HCT116 (cell line): ENCODE measurements around the gene SLC45A2. TPM values are rescaled to one million over a fixed set of nuclear protein-coding genes. Genes with fewer than 3 reads are reported as not detected.

ENCODE experiments used
- ATAC-seq: fragments of 200-7000 bp; cut with Tn5 transposase; 2 replicates; pipeline ENCODE4 v1.9.1; 2020; ENCODE audit warnings: mild to moderate bottlenecking, moderate library complexity
- BruUV-seq: library from RNA; stranded (reverse); fragments of 400-500 nt; replicated peaks from 2 replicates; lab custom pipeline; 2021; lab: Mats Ljungman, UMichigan
- CTCF ChIA-PET: fragments of 300-600 bp; sonication (Branson Sonifier 250); formaldehyde crosslinking; loops from one replicate; lab custom pipeline; 2021; ENCODE audit warnings: antibody characterized with exemption; lab: Charles Lee
- POLR2A ChIA-PET: fragments of 300-600, 350-600 bp; sonication (Branson Sonifier 250); formaldehyde crosslinking; loops from one replicate; lab custom pipeline; 2021; ENCODE audit warnings: antibody characterized with exemption; lab: Charles Lee
- RAD21 ChIA-PET, 2 experiments: fragments of 300-600 bp; sonication (Branson Sonifier 250); formaldehyde crosslinking; loops; one replicate each; lab custom pipeline; 2023; ENCODE audit warnings: low total read pairs in 2 of 2; ENCODE audit not compliant: uncharacterized antibody in 2 of 2, unreplicated experiment in 2 of 2, low non-redundant PET in 1 of 2; lab: Charles Lee
- DNase-seq: peaks from one replicate; pipeline ENCODE4 v3.0.0-alpha.2; 2010; ENCODE audit warnings: low read depth, low spot score
- H2AFZ ChIP-seq: fragments of 200-600 bp; shearing (Covaris generic), sonication (generic); 2 replicates; pipeline ENCODE4 v1.6.1; 2017; ENCODE audit warnings: low read depth, mixed run types, mixed read lengths, antibody characterized with exemption, low read length; ENCODE audit not compliant: poor library complexity, severe bottlenecking
- H3K27ac ChIP-seq: 2 replicates; pipeline ENCODE4 v1.5.1; 2012; ENCODE audit warnings: low read depth, low read length
- H3K27me3 ChIP-seq: fragments of 200-600 bp; sonication (generic); 2 replicates; pipeline ENCODE4 v1.6.1; 2016; ENCODE audit warnings: mixed run types, low read length, mixed read lengths; ENCODE audit not compliant: insufficient read depth
- H3K36me3 ChIP-seq, 2 experiments: fragments of 200-500 bp in 1 of 2; fragments of 200-600 bp in 1 of 2; sonication (Bioruptor generic) in 1 of 2; sonication (generic) in 1 of 2; 2 replicates each; pipeline versions ENCODE4 v1.5.1 to v1.6.1; 2014 to 2016; ENCODE audit warnings: low read length in 2 of 2, inconsistent platforms in 1 of 2, mixed read lengths in 1 of 2, mixed run types in 1 of 2; ENCODE audit not compliant: insufficient read depth in 2 of 2, control insufficient read depth in 1 of 2
- H3K4me1 ChIP-seq, 2 experiments: fragments of 200-600 bp in 1 of 2; sonication (generic) in 1 of 2; 2 replicates each; pipeline versions ENCODE4 v1.5.1 to v1.6.1; 2012 to 2017; ENCODE audit warnings: low read length in 2 of 2, inconsistent platforms in 1 of 2, mild to moderate bottlenecking in 1 of 2, mixed read lengths in 1 of 2, mixed run types in 1 of 2, moderate library complexity in 1 of 2; ENCODE audit not compliant: insufficient read depth in 2 of 2, control insufficient read depth in 1 of 2
- H3K4me2 ChIP-seq: fragments of 200-600 bp; sonication (generic); 2 replicates; pipeline ENCODE4 v1.6.1; 2017; ENCODE audit warnings: mixed run types, low read length, mixed read lengths
- H3K4me3 ChIP-seq, 2 experiments: fragments of 200-600 bp in 1 of 2; sonication (generic) in 1 of 2; replicated peaks in 1 of 2; 2 replicates each; pipeline ENCODE4 v1.5.1; 2011 to 2016; ENCODE audit warnings: low read length in 2 of 2, control low read depth in 1 of 2, low read depth in 1 of 2, mild to moderate bottlenecking in 1 of 2, mixed read lengths in 1 of 2, mixed run types in 1 of 2
- H3K79me2 ChIP-seq: fragments of 200-600 bp; sonication (generic); 2 replicates; pipeline ENCODE4 v1.6.1; 2017; ENCODE audit warnings: mild to moderate bottlenecking, mixed run types, low read length, moderate library complexity, mixed read lengths; ENCODE audit not compliant: insufficient read depth
- H3K9ac ChIP-seq: fragments of 200-600 bp; sonication (generic); 2 replicates; pipeline ENCODE4 v1.6.1; 2016; ENCODE audit warnings: low read length, mixed read lengths
- H3K9me2 ChIP-seq: fragments of 200-600 bp; sonication (generic), shearing (Covaris generic); 2 replicates; pipeline ENCODE4 v1.6.1; 2017; ENCODE audit warnings: mixed run types, mild to moderate bottlenecking, moderate library complexity; ENCODE audit not compliant: insufficient read depth
- H3K9me3 ChIP-seq, 2 experiments: fragments of 200-500 bp in 1 of 2; fragments of 200-600 bp in 1 of 2; sonication (Bioruptor generic) in 1 of 2; sonication (generic) in 1 of 2; 2 replicates each; pipeline ENCODE4 v1.6.1; 2014 to 2017; ENCODE audit warnings: low read length in 2 of 2, mixed read lengths in 2 of 2, inconsistent platforms in 1 of 2, low read depth in 1 of 2, mild to moderate bottlenecking in 1 of 2, mixed run types in 1 of 2, moderate library complexity in 1 of 2; ENCODE audit not compliant: control insufficient read depth in 1 of 2, insufficient read depth in 1 of 2
- H4K20me1 ChIP-seq: fragments of 200-600 bp; sonication (generic), shearing (Covaris generic); 2 replicates; pipeline ENCODE4 v1.6.1; 2017; ENCODE audit warnings: mixed run types, mild to moderate bottlenecking, moderate library complexity; ENCODE audit not compliant: insufficient read depth
- ATF3 ChIP-seq: IDR thresholded peaks from 2 replicates; pipeline ENCODE4 v1.6.1; 2012
- CBX3 ChIP-seq: IDR thresholded peaks from 2 replicates; pipeline ENCODE4 v1.6.1; 2012; ENCODE audit warnings: low read depth
- CEBPB ChIP-seq: IDR thresholded peaks from 2 replicates; pipeline ENCODE4 v1.6.1; 2012; ENCODE audit warnings: low read depth
- CTCF ChIP-seq, 3 experiments: fragments of 200-600 bp in 1 of 3; sonication (generic) in 1 of 3; IDR thresholded peaks in 2 of 3; conservative IDR thresholded peaks in 1 of 3; 2 replicates each; pipeline ENCODE4 v1.5.1; 2012 to 2017; ENCODE audit warnings: low read depth in 2 of 3, low read length in 2 of 3, antibody characterized with exemption in 1 of 3, borderline replicate concordance in 1 of 3, control low read depth in 1 of 3, mild to moderate bottlenecking in 1 of 3, mixed read lengths in 1 of 3, mixed run types in 1 of 3, moderate library complexity in 1 of 3; ENCODE audit not compliant: insufficient read depth in 1 of 3
- EGR1 ChIP-seq: IDR thresholded peaks from 2 replicates; pipeline ENCODE4 v1.6.1; 2012; ENCODE audit warnings: low read depth
- ELF1 ChIP-seq: IDR thresholded peaks from 2 replicates; pipeline ENCODE4 v1.6.1; 2012; ENCODE audit warnings: low read depth, borderline replicate concordance
- EZH2phosphoT487 ChIP-seq: fragments of 200-600 bp; IDR thresholded peaks from 2 replicates; pipeline ENCODE4 v1.6.1; 2018; ENCODE audit warnings: antibody characterized with exemption, borderline replicate concordance
- JUND ChIP-seq: IDR thresholded peaks from 2 replicates; pipeline ENCODE4 v1.6.1; 2012
- POLR2A ChIP-seq: IDR thresholded peaks from 2 replicates; pipeline ENCODE4 v1.7.0; 2011; ENCODE audit warnings: borderline replicate concordance; ENCODE audit not compliant: insufficient read depth, insufficient read length; ENCODE audit errors: extremely low read depth
- POLR2AphosphoS5 ChIP-seq: IDR thresholded peaks from 2 replicates; pipeline ENCODE4 v1.6.1; 2011; ENCODE audit warnings: mild to moderate bottlenecking, low read depth, low read length, moderate library complexity
- RAD21 ChIP-seq: IDR thresholded peaks from 2 replicates; pipeline ENCODE4 v1.6.1; 2012; ENCODE audit warnings: low read depth, mild to moderate bottlenecking
- REST ChIP-seq: IDR thresholded peaks from 2 replicates; pipeline ENCODE4 v1.6.1; 2012; ENCODE audit warnings: low read depth
- SP1 ChIP-seq: IDR thresholded peaks from 2 replicates; pipeline ENCODE4 v1.6.1; 2012; ENCODE audit warnings: low read depth
- TCF7L2 ChIP-seq: IDR thresholded peaks from 2 replicates; pipeline ENCODE4 v1.7.0; 2011; ENCODE audit warnings: borderline replicate concordance, inconsistent platforms; ENCODE audit not compliant: insufficient read depth, insufficient read length; ENCODE audit errors: extremely low read depth
- YY1 ChIP-seq: IDR thresholded peaks from 2 replicates; pipeline ENCODE4 v1.6.1; 2011; ENCODE audit warnings: low read length, low read depth, moderate library complexity, mild to moderate bottlenecking; ENCODE audit not compliant: insufficient replicate concordance; ENCODE audit errors: extremely low read depth
- ZFX ChIP-seq: fragments of 450-650 bp; IDR thresholded peaks from 2 replicates; pipeline ENCODE4 v1.6.1; 2017
- intact Hi-C: fragments of 100-400 bp; cut with micrococcal nuclease; formaldehyde crosslinking; loops from 2 replicates; pipeline ENCODE4 v1.10.0; 2022
- total RNA-seq: library from RNA; stranded (reverse); gene quantifications from one replicate; pipeline ENCODE4 v1.2.1, GENCODE V29; 2021; ENCODE audit not compliant: unreplicated experiment

SLC45A2 gene
- total RNA-seq, 1 experiment from 2014 or later, result not detected

GRCh38 chr5:33925278-33925677 is 59.2 kb downstream of the SLC45A2 start:
- no peaks in the 10 kb centered on the region for H3K36me3 ChIP-seq
- no peak overlapping the region for H2AFZ ChIP-seq
- intact Hi-C loops, result no loop called here
- H3K4me2 ChIP-seq, result no peak overlapping the region
- no peak for DNase-seq
- no TSS peak for BruUV-seq
- ChIA-PET POLR2A (no interaction called here), CTCF (no interaction called here), RAD21 (no interaction called here)
- TF ChIP-seq RAD21 (no peak), EZH2phosphoT487 (no peak), EGR1 (no peak), JUND (no peak), YY1 (no peak), REST (no peak), POLR2A (no peak), CBX3 (no peak), POLR2AphosphoS5 (no peak), TCF7L2 (no peak), CEBPB (no peak), SP1 (no peak), ATF3 (no peak), ELF1 (no peak), ZFX (no peak), CTCF (IDR thresholded peaks at IDR 0.05 in 2 of 3, conservative IDR thresholded peaks at IDR 0.05 in 1 of 3; ENCODE audit: borderline replicate concordance in 1 of 3, insufficient read depth in 1 of 3, low read depth in 2 of 3, low read length in 2 of 3) (no peak)
- no peaks in the 10 kb centered on the region for H3K4me1 ChIP-seq
- no peaks in the 10 kb centered on the region for H3K9me3 ChIP-seq
- H3K79me2 ChIP-seq, result no peaks in the 10 kb centered on the region
- H3K9ac ChIP-seq, result no peak overlapping the region
- H4K20me1 ChIP-seq, result no peaks in the 10 kb centered on the region
- peaks cover 28% of the 10 kb centered on the region; the same call in 1 of the 2 replicates for H3K27me3 ChIP-seq
- ATAC-seq, result no peak
- H3K27ac ChIP-seq, result no peak overlapping the region
- H3K4me3 ChIP-seq, result no peak overlapping the region
- no peaks in the 10 kb centered on the region for H3K9me2 ChIP-seq
